ENCODE results near the gene IFI35.
"Not testable (repeated sequence)": the region's sequence is repeated elsewhere in the genome, so short reads cannot be mapped to it uniquely, and the experiment has no call there.

The IFI35 gene

DNA sequence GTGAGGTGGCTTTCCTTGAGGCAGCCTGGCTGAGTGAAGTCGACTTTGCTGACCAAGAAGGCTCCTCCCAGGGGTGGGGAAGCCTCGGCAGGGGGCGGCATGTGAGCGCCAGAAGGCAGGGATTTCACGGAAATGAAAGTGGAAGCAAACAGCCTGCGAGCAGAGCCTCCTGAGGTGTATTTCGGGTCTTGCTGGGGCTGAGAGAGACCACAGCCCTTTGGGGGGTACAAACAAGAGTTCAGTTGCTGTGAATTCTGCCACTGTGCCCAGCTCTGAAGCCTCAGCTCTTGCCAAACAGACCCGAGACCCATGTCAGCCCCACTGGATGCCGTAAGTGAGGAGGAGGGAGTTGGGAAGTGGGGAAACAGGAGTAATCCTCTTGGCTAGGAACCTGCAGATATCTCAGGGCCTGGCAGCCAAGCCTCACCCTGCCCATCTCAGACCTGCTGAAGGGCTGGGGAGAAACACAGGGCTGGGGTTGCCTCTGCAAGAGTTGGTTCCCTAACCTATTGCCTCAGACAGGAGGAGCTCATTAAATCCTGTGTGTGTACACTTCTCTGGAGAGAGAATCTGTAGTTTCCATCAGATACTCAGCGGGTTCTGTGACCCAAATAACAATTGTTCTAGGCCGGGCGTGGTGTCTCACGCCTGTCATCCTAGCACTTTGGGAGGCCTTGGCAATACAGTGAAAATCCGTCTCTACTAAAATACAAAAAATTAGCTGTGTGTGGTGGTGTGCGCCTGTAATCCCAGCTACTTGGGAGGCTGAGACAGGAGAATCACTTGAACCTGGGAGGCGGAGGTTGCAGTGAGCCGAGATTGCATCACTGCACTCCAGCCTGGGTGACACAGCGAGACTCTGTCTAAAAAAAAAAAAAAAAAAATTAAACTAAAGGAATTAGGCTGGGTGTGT, at the start of gene IFI35:
Gene IFI35 (plus strand): TSS at position 146 of the 913 bp plus-strand sequence. CDS start 164 bp downstream, at position 310.
- no peak for DNase-seq

DNA sequence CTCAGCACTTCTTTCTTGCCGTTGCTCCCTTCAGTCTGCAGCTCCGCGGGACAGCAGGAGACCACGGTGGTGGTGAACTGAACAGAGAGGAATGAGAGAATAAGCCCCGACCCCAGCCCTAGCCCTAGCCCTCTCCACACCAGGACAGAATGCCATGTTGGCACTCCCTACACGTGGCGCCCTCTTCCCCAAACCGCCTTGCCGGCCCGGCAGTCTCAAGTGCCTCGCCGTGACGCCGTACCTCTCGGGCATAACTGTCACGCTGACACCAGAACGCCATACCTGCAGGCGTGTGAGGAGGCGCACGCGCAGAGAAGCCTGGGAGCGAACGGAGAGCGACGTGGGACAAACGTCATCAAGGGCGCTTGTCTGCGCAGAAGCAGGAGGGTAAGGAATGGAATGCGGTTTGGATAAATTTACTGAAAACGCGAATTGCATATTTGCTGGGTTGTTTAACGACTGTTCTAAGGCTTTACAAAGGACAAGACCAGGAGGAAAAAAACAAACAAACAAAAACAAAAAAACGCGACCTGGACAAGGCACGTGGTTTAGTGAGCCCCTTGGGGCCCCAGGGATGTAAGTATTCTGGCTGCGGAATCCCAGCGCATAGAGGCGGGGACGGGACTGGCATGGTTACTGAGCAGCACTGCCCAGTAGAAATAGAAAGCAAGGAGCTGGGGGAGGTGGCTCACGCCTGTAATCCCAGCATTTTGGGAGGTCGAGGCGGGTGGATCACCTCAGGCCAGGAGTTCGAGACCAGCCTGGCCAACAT, 42.2 kb upstream of the IFI35 start, which contains the start of gene AARSD1:
Gene AARSD1 (minus strand): TSS at position 294 of the 772 bp plus-strand sequence. CDS start 14 bp downstream, at position 280.
- peak; percentile 87 for DNase-seq

DNA sequence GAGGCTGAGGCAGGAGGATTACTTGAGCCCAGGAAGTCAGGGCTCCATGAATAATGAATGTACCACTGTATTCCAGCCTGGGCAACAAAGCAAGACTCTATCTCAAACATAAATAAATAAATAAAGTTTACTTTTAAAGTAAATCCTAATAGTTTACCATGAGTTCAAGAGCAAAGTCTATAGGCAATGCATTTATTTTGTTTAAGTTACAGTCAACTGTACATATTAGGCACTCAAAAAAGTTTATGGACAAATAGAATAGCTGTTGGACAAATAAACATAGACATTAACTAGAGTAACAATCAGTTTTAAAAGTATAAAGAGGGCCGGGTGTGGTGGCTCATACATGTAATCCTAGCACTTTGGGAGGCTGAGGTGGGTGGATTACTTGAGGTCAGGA, 38.7 kb upstream of the IFI35 start:
- DNase-seq = no peak

DNA sequence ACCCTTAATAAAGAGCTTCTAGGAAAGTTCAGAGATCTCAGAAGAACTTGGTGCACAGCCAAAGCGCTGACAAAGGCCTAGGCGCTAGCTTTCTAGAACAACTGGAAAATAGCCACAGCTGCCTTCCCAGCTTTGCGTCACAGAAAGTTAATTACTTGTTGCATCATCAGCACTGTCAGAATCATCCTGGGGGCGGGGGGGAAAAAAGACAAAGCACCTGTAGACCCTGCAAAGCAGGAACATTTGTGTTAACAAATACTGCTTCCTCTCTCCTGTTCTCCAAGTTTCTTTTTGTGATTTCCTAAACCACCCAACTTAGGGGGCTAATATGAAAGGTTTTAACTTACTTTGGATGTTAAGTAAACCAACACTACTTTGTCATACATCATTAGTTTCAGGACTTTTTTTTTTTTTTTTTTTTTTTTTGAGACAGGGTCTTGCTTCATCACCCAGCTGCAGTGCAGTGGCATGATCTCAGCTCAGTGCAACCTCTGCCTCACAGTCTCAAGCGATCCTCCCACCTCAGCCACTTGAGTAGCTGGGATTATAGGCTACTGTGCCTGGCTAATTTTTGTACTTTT, 37.5 kb upstream of the IFI35 start:
- no peak for DNase-seq

DNA sequence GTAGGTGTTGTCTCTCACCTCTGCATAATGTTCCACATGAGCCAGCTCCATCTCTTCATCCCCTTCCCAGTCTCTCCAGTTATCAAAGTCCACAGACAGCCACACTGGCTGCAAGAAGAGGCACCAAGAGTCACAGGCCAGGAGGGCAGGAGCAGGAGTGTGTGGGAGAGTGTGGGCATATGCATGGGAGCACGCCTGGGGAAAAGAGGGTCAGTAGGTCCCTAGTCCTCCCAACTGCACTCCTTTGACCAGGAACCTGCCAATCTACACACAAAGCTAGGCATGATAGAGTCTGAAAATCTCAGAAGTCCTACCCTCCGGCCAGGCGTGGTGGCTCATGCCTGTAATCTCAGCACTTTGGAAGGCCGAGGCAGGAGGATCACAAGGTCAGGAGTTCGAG, 35.0 kb upstream of the IFI35 start:
- DNase-seq = no peak

DNA sequence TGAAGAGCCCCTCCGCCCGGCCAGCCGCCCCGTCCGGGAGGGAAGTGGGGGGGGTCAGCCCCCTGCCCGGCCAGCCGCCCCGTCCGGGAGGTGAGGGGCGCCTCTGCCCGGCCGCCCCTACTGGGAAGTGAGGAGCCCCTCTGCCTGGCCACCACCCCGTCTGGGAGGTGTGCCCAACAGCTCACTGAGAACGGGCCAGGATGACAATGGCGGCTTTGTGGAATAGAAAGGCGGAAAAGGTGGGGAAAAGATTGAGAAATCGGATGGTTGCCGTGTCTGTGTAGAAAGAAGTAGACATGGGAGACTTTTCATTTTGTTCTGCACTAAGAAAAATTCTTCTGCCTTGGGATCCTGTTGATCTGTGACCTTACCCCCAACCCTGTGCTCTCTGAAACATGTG, 33.3 kb upstream of the IFI35 start:
- DNase-seq = not testable (repeated sequence)

DNA sequence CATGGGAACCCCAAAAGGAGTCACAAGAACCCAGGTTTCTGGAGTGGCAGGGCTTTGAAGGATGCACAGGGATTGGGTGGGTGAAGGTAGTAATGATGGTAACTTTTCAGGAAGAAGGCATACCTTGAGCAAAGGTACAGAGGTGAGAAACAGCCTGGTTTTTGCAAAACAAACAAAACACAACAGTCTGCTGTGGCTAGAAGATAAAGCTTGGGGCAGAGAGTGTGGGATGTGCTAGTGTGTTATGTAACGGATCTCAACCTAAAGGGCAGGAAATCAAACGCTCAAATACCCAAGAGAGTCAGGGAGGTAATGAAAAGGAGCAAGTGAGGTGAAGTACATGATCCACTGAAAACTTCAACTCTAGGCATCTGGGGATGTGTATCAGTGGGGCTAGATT, 31.3 kb upstream of the IFI35 start:
- no peak for DNase-seq

DNA sequence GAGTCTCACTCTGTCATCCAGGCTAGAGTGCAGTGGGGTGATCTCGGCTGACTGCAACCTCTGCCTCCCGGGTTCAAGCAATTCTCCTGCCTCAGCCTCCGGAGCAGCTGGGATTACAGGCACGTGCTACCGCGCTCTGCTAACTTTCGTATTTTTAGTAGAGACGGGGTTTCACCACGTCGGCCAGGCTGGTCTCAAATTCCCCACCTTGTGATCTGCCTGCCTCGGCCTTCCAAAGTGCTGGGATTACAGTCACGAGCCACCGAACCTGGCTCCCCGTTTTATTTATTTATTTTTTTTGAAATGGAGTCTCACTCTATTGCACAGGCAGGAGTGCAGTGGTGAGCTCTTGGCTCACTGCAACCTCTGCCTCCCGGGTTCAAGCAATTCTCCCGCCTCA, 30.9 kb upstream of the IFI35 start:
- DNase-seq = not testable (repeated sequence)

DNA sequence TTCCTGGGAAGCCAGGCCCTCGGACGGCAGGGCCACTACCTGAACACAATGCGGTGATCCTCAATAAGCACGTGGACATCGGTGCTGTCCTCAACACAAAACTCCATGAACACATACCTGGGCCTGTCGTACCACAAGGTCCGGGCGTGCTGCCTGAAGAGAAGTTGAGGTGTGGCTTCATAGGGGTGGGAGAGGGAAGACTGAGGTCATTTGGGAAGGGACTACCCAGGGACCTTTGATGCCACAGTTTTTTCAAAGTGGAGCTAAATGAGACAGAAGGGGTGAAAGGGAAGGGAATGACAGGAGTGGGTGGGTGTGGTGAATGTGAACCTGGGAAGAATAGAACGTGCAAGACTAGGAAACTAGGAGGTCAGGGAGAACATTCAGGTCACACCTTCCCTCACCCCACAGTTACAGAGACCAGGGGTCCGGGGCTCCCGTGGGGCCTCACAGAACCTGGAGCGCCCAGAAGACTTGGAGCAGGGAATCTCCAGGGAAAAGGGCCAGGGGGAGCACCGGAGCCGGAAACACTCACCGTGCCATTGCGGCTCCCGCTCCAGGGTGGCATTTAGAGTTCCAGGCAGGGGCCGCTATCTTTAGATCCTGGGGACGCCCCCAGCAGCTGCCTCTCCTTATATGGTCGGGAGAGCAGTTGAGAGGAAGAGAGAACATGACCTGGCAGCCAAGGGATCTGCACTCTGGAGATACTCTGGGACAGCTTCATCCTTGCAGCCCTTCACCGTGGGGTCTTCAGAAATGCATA, 26.9 kb upstream of the IFI35 start, which contains the start of gene PTGES3L:
Gene PTGES3L (minus strand): TSS at position 570 of the 763 bp plus-strand sequence. CDS start 27 bp downstream, at position 543.
- DNase-seq = peak; percentile 68

DNA sequence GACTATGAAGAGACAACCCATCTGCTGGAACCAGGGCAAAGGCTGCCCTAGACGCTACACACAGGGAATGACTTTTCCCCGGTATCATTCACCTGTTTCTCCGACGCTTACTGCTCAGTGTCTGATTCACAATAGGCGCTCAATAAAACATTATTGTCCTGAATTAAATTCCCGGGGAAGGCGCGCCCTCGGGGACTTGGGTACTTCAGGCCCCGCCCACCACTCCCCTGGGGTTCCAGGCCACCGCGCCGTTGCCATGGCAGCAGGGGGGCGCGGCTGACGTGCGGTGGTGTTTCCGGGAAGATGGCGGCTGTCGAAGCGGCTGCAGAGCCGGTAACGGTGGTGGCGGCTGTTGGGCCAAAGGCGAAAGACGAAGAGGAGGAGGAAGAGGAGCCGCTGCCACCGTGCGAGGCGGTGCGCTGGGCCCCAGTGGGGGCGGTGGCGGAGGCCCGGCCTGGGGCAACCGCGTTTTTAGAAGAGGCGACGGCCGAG, 26.3 kb upstream of the IFI35 start, which contains the start of gene RUNDC1:
Gene RUNDC1 (plus strand): TSS at position 292 of the 492 bp plus-strand sequence. CDS start 12 bp downstream, at position 304.
- peak; percentile 86 for DNase-seq

DNA sequence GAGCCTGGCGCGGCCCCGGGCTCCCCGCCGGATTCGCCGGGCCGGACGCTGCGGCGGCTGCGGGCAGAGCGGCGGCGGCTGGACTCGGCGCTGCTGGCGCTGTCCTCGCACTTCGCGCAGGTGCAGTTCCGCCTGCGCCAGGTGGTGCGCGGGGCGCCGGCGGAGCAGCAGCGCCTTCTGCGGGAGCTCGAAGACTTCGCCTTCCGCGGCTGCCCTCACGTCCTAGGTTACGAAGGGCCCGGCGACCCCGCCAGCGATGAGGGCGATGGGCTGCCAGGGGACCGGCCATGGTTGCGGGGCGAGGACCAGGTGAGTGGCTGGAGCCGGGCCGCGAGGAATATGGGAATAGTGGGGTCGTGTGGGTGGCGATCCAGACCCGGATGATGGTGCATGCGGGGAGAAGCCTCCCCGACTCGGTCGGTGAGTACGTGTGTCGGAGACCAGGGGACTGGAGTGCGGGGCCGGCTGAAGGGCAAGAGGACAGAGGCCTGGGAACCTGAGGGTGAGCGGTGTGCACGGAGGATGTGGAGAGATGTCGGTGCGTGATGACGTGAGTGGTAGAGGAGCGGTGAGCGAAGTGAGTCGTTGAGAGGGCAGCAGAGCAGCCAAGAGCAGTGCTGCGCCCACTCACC, 25.7 kb upstream of the IFI35 start:
- DNase-seq = peak; percentile 39

DNA sequence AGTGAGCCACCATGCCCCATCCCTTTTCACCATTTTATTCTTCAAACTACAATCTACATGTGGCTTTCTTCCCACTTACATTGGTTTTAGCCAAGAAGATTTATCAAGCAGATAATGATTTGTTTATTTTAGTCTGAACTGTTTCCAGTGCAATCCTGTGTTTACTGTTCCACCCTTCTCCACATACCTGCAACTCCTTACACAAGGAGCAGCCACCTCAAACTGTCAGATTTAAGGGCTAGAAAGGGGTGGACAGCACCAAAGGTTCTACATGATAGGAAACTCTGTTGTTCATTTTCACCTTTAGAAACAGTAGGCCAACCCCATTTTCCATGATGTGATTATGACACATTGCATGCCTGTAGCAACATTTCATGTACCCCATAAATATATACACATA, 24.3 kb upstream of the IFI35 start:
- no peak for DNase-seq

DNA sequence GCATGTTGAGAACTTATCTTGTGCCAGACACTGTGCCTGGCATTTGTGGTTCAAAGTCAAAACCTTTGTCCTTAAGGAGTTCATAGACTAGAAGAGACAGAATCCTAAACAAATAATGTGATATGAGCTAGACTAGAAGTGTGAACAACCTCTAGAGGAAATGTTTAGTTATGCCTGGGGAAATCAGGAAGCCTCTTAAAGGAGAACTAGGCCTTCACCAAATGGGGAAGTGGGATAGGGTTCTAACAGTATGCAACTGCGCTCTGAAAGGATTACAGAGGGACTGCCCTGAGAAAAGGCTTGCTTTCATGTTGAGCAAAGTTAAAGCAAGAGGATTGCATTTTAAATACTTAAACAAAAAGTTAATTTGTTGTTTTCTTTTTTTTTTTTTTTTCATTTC, 21.4 kb upstream of the IFI35 start:
- DNase-seq = no peak

DNA sequence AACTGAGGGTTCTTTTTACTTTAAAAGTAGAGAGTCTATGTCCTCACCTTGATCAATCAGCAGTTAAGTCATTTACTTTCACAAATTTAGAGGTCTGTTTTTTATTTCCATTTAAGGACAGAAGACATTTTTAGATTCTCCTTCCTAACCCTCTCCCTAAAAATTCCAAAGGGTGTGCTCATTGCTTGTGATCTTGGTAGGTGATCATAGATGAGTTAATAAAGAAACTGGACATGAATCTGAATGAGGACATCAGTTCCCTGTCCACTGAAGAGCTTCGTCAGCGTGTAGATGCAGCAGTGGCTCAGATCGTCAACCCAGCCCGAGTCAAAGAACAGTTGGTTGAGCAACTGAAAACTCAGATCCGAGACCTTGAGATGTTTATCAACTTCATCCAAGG, 17.4 kb upstream of the IFI35 start:
- DNase-seq = no peak

DNA sequence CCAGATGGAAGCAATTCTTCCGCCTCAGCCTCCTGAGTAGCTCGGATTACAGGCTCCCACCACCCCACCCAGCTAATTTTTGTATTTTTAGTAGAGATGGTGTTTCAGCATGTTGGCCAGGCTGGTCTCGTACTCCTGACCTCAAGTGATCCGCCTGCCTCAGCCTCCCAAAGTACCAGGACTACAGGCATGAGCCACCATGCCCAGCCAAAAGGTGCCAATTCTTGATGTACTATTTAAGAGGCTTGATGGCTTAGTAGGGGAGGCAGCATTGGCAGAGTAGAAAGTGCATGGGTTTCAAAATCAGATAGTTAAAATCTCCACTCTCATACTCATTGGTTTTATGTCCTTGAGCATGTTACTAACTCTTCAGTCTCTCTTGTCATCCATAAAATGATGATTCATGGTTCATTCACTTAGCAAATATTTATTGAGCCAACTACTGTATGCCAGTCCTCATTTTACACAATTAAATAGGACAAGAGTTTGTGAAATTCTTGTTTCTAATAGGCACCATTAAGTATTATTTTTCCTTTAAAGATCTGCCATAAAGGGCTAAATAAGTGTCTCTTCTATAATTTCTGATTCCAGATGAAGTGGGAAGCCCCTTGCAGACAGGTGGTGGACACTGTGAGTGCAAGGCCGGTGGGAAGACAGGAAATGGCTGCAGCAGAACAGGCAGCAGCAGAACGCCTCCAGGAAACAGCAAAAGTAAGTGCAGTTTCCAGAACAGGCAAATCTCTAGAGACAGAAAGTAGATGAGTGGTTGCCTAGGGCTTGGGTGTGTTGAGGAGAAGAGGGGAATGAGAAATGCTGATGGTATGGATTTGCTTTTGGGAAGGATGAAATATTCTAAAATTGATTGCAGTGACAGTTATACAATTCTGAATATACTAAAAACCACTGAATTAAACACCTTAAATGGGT, 16.6 kb upstream of the IFI35 start:
- DNase-seq = no peak

DNA sequence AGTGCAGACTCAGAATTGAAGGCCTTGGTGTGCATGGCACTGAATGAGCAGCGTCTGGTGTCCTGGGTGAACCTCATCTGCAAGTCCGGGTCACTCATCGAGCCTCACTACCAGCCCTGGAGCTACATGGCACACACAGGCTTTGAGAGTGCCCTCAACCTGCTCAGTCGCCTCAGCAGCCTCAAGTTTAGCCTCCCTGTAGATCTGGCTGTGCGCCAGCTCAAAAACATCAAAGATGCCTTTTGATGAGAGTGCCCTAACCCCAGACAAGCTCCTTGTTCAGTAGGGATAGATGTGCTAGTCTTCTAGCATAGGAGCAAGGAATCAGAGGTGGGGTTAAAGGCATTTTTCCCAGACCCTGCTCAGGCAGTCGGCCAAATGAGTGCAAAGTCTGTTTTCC, 15.1 kb upstream of the IFI35 start:
- DNase-seq = no peak

DNA sequence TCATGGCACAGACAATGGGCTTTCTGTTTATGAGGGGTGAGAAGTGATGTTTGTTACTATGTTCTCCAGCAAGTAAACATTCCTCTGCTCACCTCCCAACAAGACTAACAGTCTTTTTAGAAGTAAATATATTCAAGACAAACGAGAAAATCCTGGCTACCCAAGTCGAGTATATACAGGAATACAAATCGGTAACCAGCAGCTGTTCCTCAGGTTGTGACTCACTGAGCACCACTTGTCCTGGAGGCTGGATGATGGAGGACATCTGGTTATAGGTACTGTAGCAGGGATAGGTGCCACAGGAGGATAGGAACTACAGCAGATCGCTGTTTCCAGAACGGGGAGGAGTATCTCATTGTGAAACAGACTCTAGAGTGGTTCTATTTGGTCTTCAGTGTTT, 13.7 kb upstream of the IFI35 start:
- DNase-seq = no peak

DNA sequence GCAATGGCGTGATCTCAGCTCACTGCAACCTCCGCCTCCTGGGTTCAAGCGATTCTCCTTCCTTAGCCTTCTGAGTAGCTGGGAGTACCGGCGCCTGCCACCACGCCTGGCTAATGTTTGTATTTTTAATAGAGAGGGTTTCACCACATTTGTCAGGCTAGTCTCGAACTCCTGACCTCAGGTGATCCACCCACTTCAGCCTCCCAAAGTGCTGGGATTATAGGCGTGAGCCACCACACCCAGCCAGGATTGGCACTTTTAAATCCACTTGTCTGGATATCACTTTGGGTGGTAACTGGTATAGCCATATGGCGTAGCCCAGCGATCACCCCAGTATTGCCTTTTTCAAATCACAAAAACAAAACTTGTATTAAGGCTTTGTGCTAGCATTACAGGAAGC, 12.7 kb upstream of the IFI35 start:
- DNase-seq = not testable (repeated sequence)

DNA sequence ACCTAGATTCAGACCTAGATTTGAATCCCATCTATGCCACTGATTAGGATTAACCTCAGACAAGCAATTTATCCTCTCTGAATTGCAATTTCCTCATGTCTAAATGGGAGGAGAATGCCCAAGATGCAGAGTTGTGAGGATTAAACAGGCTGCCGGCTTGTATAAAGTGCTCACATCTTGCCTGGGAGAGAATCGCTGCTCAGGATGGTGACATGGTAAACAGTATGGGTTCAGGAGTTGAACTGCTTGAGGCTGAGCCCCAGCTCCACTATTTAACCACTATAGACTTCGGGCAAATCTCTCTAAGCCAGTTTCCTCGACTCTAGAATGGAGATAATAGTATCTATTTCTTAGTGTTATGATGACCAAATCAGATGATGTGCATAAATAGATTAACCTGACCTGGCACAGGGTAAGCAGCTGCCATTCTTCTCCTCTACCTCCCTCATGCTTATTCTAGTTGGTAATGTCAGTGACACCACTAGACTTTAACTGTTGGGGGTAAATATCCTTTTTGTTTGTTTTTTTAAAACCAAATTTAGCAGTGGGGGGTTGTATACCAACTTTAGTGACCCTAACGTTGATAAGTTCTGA, 9.1 kb upstream of the IFI35 start:
- no peak for DNase-seq
